ENCODE measurements around the gene XRRA1.

DNA sequence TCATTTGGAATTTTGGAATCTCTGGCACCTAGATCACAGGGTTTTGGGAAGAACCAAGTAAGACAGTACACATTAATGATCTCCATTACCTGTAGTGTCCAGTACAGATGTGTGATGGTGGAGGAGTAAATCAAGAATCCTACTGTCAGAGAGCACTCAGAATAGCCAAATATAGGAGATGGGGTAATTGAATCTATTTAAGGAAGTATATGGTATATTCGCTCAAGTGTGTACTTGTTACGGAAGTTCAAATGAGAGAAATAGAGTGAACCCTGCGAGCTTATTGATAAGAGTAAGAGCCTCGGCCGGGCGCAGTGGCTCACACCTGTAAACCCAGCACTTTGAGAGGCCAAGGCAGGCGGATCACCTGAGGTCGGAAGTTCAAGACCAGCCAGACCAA, 2.3 kb upstream of the XRRA1 start:
- no peak for TF ChIP-seq SNAI2 (CRISPR knock-in tag; IDR thresholded peaks at IDR 0.05)
- no peak for TF ChIP-seq ZFP3 (CRISPR knock-in tag; IDR thresholded peaks at IDR 0.05)
- TF ChIP-seq, protein P1, sequence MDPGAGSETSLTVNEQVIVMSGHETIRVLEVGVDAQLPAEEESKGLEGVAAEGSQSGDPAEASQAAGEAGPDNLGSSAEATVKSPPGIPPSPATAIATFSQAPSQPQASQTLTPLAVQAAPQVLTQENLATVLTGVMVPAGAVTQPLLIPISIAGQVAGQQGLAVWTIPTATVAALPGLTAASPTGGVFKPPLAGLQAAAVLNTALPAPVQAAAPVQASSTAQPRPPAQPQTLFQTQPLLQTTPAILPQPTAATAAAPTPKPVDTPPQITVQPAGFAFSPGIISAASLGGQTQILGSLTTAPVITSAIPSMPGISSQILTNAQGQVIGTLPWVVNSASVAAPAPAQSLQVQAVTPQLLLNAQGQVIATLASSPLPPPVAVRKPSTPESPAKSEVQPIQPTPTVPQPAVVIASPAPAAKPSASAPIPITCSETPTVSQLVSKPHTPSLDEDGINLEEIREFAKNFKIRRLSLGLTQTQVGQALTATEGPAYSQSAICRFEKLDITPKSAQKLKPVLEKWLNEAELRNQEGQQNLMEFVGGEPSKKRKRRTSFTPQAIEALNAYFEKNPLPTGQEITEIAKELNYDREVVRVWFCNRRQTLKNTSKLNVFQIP (CRISPR knock-in tag; IDR thresholded peaks at IDR 0.05; ENCODE audit: borderline replicate concordance, low read depth), result no peak
- no peak for TF ChIP-seq ESRRG (CRISPR knock-in tag; IDR thresholded peaks at IDR 0.05)
- TF ChIP-seq PPARA (CRISPR knock-in tag; IDR thresholded peaks at IDR 0.05; ENCODE audit: borderline replicate concordance), result no peak
- TF ChIP-seq OSR1 (CRISPR knock-in tag; IDR thresholded peaks at IDR 0.05), result no peak
- TF ChIP-seq, protein P2, sequence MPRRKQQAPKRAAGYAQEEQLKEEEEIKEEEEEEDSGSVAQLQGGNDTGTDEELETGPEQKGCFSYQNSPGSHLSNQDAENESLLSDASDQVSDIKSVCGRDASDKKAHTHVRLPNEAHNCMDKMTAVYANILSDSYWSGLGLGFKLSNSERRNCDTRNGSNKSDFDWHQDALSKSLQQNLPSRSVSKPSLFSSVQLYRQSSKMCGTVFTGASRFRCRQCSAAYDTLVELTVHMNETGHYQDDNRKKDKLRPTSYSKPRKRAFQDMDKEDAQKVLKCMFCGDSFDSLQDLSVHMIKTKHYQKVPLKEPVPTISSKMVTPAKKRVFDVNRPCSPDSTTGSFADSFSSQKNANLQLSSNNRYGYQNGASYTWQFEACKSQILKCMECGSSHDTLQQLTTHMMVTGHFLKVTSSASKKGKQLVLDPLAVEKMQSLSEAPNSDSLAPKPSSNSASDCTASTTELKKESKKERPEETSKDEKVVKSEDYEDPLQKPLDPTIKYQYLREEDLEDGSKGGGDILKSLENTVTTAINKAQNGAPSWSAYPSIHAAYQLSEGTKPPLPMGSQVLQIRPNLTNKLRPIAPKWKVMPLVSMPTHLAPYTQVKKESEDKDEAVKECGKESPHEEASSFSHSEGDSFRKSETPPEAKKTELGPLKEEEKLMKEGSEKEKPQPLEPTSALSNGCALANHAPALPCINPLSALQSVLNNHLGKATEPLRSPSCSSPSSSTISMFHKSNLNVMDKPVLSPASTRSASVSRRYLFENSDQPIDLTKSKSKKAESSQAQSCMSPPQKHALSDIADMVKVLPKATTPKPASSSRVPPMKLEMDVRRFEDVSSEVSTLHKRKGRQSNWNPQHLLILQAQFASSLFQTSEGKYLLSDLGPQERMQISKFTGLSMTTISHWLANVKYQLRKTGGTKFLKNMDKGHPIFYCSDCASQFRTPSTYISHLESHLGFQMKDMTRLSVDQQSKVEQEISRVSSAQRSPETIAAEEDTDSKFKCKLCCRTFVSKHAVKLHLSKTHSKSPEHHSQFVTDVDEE (CRISPR knock-in tag; IDR thresholded peaks at IDR 0.05), result no peak
- TF ChIP-seq CSDC2 (CRISPR knock-in tag; IDR thresholded peaks at IDR 0.05), result no peak

All from SK-N-SH treated with all-trans-retinoic acid at 6 μM for 48 hours (cell line).